PC-3 (cell line): ENCODE data around the gene KISS1. TPM values are rescaled to one million over a fixed set of nuclear protein-coding genes. Genes with fewer than 3 reads are reported as not detected.

Experiments used
- ATAC-seq: fragments of 200-7000 bp; cut with Tn5 transposase; 2 replicates; pipeline ENCODE4 v1.9.1; 2020; ENCODE audit warnings: mild to moderate bottlenecking, moderate library complexity
- BruUV-seq: library from RNA; stranded (reverse); fragments of 400-500 nt; replicated peaks from 2 replicates; lab custom pipeline; 2021; lab: Mats Ljungman, UMichigan
- CTCF ChIA-PET: fragments of 300-600 bp; sonication (Branson Sonifier 250); formaldehyde crosslinking; loops from one replicate; lab custom pipeline; 2022; ENCODE audit warnings: antibody characterized with exemption; lab: Charles Lee
- POLR2A ChIA-PET: fragments of 300-600 bp; sonication (Branson Sonifier 250); formaldehyde crosslinking; loops from one replicate; lab custom pipeline; 2022; ENCODE audit warnings: antibody characterized with exemption; ENCODE audit not compliant: unreplicated experiment; lab: Charles Lee
- DNase-seq: peaks from one replicate; pipeline ENCODE4 v3.0.0-alpha.2; 2015
- H2AFZ ChIP-seq: fragments of 300-600 bp; sonication (generic); 2 replicates; pipeline ENCODE4 v1.6.0; 2016; ENCODE audit warnings: antibody characterized with exemption, low read length
- H3F3A ChIP-seq: fragments of 300-600 bp; sonication (generic); one replicate; pipeline ENCODE4 v1.6.0; 2017; ENCODE audit warnings: antibody characterized with exemption, low read length, control low read depth, mild to moderate bottlenecking; ENCODE audit not compliant: unreplicated experiment
- H3K27ac ChIP-seq: fragments of 300-600 bp; sonication (generic); 2 replicates; pipeline ENCODE4 v1.5.1; 2016; ENCODE audit warnings: mild to moderate bottlenecking, low read length
- H3K27me3 ChIP-seq: fragments of 300-600 bp; sonication (generic); 2 replicates; pipeline ENCODE4 v1.6.1; 2016; ENCODE audit warnings: low read length, mixed read lengths
- H3K36me3 ChIP-seq: fragments of 300-600 bp; sonication (generic); 2 replicates; pipeline ENCODE4 v1.6.1; 2016; ENCODE audit warnings: low read depth, mixed run types, low read length, mixed read lengths
- H3K4me1 ChIP-seq: fragments of 300-600 bp; sonication (generic); 2 replicates; pipeline ENCODE4 v1.5.1; 2016; ENCODE audit warnings: low read length; ENCODE audit not compliant: insufficient read depth
- H3K4me2 ChIP-seq: fragments of 300-600 bp; sonication (generic); 2 replicates; pipeline ENCODE4 v1.6.0; 2016; ENCODE audit warnings: low read length
- H3K4me3 ChIP-seq: fragments of 300-600 bp; sonication (generic); 2 replicates; pipeline ENCODE4 v1.5.1; 2016; ENCODE audit warnings: mild to moderate bottlenecking, low read length, mixed read lengths
- H3K79me2 ChIP-seq: fragments of 300-600 bp; sonication (generic); 2 replicates; pipeline ENCODE4 v1.6.1; 2017; ENCODE audit warnings: low read length, mixed read lengths
- H3K9ac ChIP-seq: fragments of 300-600 bp; sonication (generic); 2 replicates; pipeline ENCODE4 v1.6.0; 2016; ENCODE audit warnings: mild to moderate bottlenecking, low read length
- H3K9me2 ChIP-seq: fragments of 300-600 bp; sonication (generic); replicated peaks from 2 replicates; pipeline ENCODE4 v1.6.1; 2016; ENCODE audit warnings: mixed run types, low read length, mixed read lengths
- H3K9me3 ChIP-seq: fragments of 300-600 bp; sonication (generic); 2 replicates; pipeline ENCODE4 v1.6.1; 2016; ENCODE audit warnings: low read length, mixed read lengths
- H4K20me1 ChIP-seq: fragments of 300-600 bp; sonication (generic); 2 replicates; pipeline ENCODE4 v1.6.1; 2016; ENCODE audit warnings: low read length, mixed read lengths
- EZH2 ChIP-seq: fragments of 300-600 bp; sonication (generic); IDR thresholded peaks from one replicate; pipeline ENCODE4 v1.6.1; 2017; ENCODE audit warnings: antibody characterized with exemption, mild to moderate bottlenecking, low read length; ENCODE audit not compliant: unreplicated experiment
- EZH2phosphoT487 ChIP-seq: fragments of 300-600 bp; sonication (generic); IDR thresholded peaks from 2 replicates; pipeline ENCODE4 v1.6.1; 2018; ENCODE audit warnings: mild to moderate bottlenecking, antibody characterized with exemption, low read length, borderline replicate concordance
- intact Hi-C: fragments of 100-400 bp; cut with micrococcal nuclease; formaldehyde crosslinking; loops from 2 replicates; pipeline ENCODE4 v1.9.0; 2023
- total RNA-seq: library from RNA; depleted of rRNA; stranded (reverse); fragments of >200 nt; gene quantifications from 2 replicates; pipeline ENCODE4 v1.2.3, GENCODE V29; 2014
- TF ChIP-seq, protein P1 (sequence below): fragments of 300-600 bp; sonication (generic); conservative IDR thresholded peaks from 2 replicates; pipeline ENCODE4 v1.5.1; 2017; ENCODE audit warnings: antibody characterized with exemption, low read depth, mild to moderate bottlenecking, low read length

The KISS1 gene
- total RNA-seq, 1 experiment from 2014 or later: 12.3 TPM

DNA sequence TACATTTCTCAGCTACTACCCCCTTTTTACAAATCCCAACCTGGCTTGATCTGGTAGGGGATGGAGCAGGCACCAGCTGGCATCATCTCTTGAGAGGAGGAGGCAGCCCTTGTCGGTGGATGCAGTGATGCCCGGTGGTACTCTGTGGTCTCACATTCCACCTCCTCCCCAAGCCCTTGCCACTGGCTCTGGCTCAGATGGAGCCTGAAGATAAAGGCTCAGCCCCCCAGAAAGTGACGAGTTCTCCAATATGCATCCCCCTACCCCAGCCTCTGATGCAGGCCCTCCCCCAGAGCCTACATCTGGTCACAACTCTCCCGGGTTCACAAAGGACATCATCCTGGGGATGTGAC, 21.3 kb upstream of the KISS1 start:
- no peak for ATAC-seq
- TF ChIP-seq EZH2phosphoT487 (no peak), EZH2 (no peak)
- TF ChIP-seq, protein P1, sequence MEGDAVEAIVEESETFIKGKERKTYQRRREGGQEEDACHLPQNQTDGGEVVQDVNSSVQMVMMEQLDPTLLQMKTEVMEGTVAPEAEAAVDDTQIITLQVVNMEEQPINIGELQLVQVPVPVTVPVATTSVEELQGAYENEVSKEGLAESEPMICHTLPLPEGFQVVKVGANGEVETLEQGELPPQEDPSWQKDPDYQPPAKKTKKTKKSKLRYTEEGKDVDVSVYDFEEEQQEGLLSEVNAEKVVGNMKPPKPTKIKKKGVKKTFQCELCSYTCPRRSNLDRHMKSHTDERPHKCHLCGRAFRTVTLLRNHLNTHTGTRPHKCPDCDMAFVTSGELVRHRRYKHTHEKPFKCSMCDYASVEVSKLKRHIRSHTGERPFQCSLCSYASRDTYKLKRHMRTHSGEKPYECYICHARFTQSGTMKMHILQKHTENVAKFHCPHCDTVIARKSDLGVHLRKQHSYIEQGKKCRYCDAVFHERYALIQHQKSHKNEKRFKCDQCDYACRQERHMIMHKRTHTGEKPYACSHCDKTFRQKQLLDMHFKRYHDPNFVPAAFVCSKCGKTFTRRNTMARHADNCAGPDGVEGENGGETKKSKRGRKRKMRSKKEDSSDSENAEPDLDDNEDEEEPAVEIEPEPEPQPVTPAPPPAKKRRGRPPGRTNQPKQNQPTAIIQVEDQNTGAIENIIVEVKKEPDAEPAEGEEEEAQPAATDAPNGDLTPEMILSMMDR: no peak
- Histone ChIP-seq H3K9me2 (no peaks in the 10 kb centered on the region), H3K4me2 (no peak overlapping the region), H3K9me3 (no peaks in the 10 kb centered on the region), H4K20me1 (no peaks in the 10 kb centered on the region), H3F3A (no peaks in the 10 kb centered on the region), H3K4me1 (peaks cover 3% of the 10 kb centered on the region; the same call in 1 of the 2 replicates), H3K4me3 (no peak overlapping the region), H3K79me2 (no peaks in the 10 kb centered on the region), H3K27ac (no peak overlapping the region), H2AFZ (no peak overlapping the region), H3K9ac (no peak overlapping the region), H3K36me3 (peaks cover 7% of the 10 kb centered on the region; the same call in 1 of the 2 replicates), H3K27me3 (no peaks in the 10 kb centered on the region)
- ChIA-PET CTCF (no interaction called here), POLR2A (no interaction called here)
- no peak for DNase-seq
- no TSS peak for BruUV-seq
- intact Hi-C loops: no loop called here

DNA sequence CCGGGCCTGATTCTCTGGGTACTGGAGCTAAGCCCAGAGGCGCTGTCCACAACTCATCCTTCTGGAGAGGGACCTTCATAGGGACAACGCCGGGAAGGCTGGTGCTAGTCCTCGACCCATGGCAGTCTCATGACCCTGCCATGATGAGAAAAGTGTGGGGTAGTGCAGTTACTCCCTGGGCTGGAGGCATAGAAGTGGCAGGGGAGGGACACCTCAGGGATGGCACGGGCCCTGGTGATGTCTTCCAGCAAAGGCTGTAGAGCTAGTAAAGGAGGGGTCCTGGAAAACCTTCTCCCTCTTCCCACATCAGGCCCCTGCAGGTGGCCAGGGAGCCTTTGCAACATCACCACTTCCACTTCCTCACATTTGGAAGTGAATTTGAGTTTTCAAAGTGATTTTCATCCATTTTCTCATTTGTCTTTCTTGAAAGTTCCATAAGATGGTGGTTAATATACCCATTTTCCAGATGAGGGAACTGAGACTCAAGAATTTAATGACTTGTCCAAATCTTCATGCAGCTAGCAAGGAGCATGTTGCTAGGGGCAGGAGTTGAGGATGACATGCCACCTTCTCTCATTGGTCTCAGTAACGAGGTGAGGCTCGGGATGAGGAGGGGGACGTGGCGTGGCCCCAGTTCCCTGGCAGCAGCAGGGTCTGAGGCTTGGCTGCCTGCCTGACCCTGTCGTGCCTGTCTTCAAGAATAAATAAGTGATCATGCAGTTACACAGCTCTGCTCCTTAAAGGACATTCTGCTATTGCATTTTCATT, 20.8 kb upstream of the KISS1 start:
- no peaks in the 10 kb centered on the region for H3K79me2 ChIP-seq
- DNase-seq: no peak
- H3K4me1 ChIP-seq: peaks cover 3% of the 10 kb centered on the region; the same call in 1 of the 2 replicates
- CTCF ChIA-PET: interaction anchor here (1.2 kb wide), 1 partner anchor 55 kb away, joined by 3 read pairs; no protein-coding TSS in a partner anchor
- peaks cover 2% of the 10 kb centered on the region; the same call in 1 of the 2 replicates for H3K36me3 ChIP-seq
- H3K9me2 ChIP-seq: no peaks in the 10 kb centered on the region
- intact Hi-C loops: no loop called here
- H3K4me3 ChIP-seq: no peak overlapping the region
- no peaks in the 10 kb centered on the region for H3K27me3 ChIP-seq
- H2AFZ ChIP-seq: no peak overlapping the region
- POLR2A ChIA-PET: interaction anchor here (0.6 kb wide), 1 partner anchor 84 kb away, joined by 8 read pairs; no protein-coding TSS in a partner anchor
- ATAC-seq: no peak
- no TSS peak for BruUV-seq
- H3K27ac ChIP-seq: no peak overlapping the region
- H3K4me2 ChIP-seq: no peak overlapping the region
- H4K20me1 ChIP-seq: no peaks in the 10 kb centered on the region
- TF ChIP-seq EZH2phosphoT487: no peak
- no peak for TF ChIP-seq EZH2
- TF ChIP-seq, protein P1: no peak
- no peaks in the 10 kb centered on the region for H3F3A ChIP-seq
- no peak overlapping the region for H3K9ac ChIP-seq
- H3K9me3 ChIP-seq: no peaks in the 10 kb centered on the region

DNA sequence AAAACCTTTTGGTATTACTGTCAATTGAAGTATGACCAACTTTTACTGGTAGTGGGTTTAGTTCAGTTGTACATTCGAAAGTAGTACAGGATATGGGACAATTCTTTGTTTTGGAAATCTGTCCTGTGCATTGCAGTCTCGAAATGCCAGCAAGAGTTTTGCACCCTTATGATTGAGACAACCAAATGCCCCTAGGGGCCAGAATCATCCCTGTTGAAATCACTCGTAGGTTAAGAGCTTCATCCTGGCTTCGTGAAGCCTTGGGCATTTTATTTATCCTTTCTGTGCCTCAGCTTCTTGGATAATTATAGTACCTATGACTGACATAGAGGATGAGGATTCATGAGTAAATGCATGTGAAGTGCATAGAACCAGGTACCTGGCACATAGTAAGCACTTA, 19.9 kb upstream of the KISS1 start:
- H2AFZ ChIP-seq: no peak overlapping the region
- no peak overlapping the region for H3K4me3 ChIP-seq
- H3K9me3 ChIP-seq: no peaks in the 10 kb centered on the region
- no peak overlapping the region for H3K27ac ChIP-seq
- TF ChIP-seq, protein P1: no peak
- TF ChIP-seq EZH2phosphoT487 (no peak), EZH2 (no peak)
- H3K36me3 ChIP-seq: no peaks in the 10 kb centered on the region; the same call in 1 of the 2 replicates
- intact Hi-C loops: no loop called here
- H3K9me2 ChIP-seq: no peaks in the 10 kb centered on the region
- H3K4me2 ChIP-seq: no peak overlapping the region
- no TSS peak for BruUV-seq
- ChIA-PET CTCF (interaction anchor here (1.2 kb wide), 1 partner anchor 54 kb away, joined by 3 read pairs; no protein-coding TSS in a partner anchor), POLR2A (no interaction called here)
- H3K4me1 ChIP-seq: peaks cover 3% of the 10 kb centered on the region; the same call in 1 of the 2 replicates
- H3K9ac ChIP-seq: no peak overlapping the region
- ATAC-seq (no peak), DNase-seq (no peak)
- no peaks in the 10 kb centered on the region for H4K20me1 ChIP-seq
- H3K27me3 ChIP-seq: no peaks in the 10 kb centered on the region
- H3K79me2 ChIP-seq: no peaks in the 10 kb centered on the region
- H3F3A ChIP-seq: no peaks in the 10 kb centered on the region
